GM23248 (cell line): ENCODE measurements around the gene STXBP6.

Source experiments
- EZH2 ChIP-seq: fragments of 200-600 bp; sonication (generic); IDR thresholded peaks from 2 replicates; pipeline ENCODE4 v1.6.1; 2018; ENCODE audit warnings: antibody characterized with exemption, mild to moderate bottlenecking; ENCODE audit not compliant: insufficient read depth, poor library complexity, severe bottlenecking
- EZH2phosphoT487 ChIP-seq: fragments of 200-600 bp; sonication (generic); IDR thresholded peaks from 2 replicates; pipeline ENCODE4 v1.6.1; 2018; ENCODE audit warnings: antibody characterized with exemption, moderate library complexity, mild to moderate bottlenecking, low read depth; ENCODE audit not compliant: insufficient read depth

GRCh38 chr14:24826390-24826789, 223.6 kb downstream of the STXBP6 start:
- TF ChIP-seq EZH2, result no peak
- no peak for TF ChIP-seq EZH2phosphoT487
